Choroid plexus epithelial cell (primary cell): ENCODE measurements around the gene TLE6.
"Not testable (repeated sequence)": the region's sequence is repeated elsewhere in the genome, so short reads cannot be mapped to it uniquely, and the experiment has no call there.

Experiments
- DNase-seq: peaks from one replicate; pipeline ENCODE4 v3.0.0-alpha.2; 2010; ENCODE audit warnings: low read depth
- H3K4me3 ChIP-seq: 2 replicates; pipeline ENCODE4 v1.5.1; 2011; ENCODE audit warnings: low read depth, mild to moderate bottlenecking, control low read depth, low read length, moderate library complexity
- TF ChIP-seq, protein P1 (sequence below): conservative IDR thresholded peaks from 2 replicates; pipeline ENCODE4 v1.5.1; 2011; ENCODE audit warnings: low read depth, mild to moderate bottlenecking, control low read depth, inconsistent platforms, low read length, moderate library complexity

Gene TLE6

DNA sequence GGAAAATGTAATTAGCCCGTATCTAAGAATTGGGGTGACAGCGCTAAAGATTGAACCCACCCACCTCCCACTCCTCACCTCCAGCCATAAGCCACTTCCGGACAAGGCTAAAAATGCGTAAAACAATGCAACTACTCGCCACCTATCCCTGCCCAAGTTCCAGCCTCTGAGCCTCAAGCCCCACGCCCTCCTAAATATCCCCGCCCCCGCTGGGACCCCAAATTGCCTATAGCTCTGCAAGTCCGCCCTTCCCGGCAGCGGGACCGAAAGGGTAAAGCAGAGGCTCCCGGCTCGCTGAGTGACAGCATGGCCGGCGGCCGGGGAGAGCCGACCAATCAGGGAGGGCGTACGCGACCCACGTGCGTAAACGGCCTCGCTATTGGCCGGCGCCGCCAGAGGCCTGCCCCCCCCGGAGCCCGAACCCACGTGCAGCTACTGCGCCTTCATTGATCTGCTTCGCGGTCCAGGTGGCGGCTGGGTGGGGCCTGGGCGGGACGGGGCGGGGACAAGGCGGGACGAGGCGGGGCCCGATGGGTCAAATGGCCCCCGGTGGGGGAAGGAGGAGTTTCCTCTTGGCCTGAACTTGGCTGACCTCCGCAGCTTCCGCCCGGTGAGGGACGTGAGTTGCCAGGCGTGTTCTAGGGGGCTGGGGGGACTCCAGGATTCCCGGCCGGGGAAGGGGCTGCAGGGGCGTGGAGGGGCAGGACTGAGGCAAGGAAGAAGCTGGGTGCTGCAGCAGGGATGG is at the start of gene TLE6:
TSS of gene TLE6 (plus strand) at position 564 of the 745 bp plus-strand sequence. CDS start 670 bp downstream, outside the sequence.
- H3K4me3 ChIP-seq: peak within 1 kb of the TSS; percentile 58
- TF ChIP-seq, protein P1, sequence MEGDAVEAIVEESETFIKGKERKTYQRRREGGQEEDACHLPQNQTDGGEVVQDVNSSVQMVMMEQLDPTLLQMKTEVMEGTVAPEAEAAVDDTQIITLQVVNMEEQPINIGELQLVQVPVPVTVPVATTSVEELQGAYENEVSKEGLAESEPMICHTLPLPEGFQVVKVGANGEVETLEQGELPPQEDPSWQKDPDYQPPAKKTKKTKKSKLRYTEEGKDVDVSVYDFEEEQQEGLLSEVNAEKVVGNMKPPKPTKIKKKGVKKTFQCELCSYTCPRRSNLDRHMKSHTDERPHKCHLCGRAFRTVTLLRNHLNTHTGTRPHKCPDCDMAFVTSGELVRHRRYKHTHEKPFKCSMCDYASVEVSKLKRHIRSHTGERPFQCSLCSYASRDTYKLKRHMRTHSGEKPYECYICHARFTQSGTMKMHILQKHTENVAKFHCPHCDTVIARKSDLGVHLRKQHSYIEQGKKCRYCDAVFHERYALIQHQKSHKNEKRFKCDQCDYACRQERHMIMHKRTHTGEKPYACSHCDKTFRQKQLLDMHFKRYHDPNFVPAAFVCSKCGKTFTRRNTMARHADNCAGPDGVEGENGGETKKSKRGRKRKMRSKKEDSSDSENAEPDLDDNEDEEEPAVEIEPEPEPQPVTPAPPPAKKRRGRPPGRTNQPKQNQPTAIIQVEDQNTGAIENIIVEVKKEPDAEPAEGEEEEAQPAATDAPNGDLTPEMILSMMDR: no peak
- peak; percentile 97 for DNase-seq

DNA sequence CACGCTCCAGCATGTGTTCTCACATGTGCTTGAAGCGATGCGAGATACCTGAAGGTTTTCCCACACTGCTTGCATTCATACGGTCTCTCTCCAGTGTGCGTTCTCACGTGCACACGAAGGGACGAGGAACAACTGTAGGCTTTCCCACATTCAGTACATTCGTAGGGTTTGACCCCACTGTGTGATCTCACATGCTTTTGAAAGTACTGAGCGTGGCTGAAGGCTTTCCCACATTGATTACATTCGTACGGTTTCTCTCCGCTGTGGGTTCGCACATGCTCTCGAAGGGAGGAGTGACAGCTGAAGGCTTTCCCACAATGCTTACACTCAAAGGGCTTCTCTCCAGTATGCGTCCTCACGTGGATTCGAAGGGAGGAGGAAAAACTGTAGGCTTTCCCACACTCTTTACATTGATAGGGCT is 43.9 kb upstream of the TLE6 start:
- no peak overlapping the region for H3K4me3 ChIP-seq
- DNase-seq: no peak
- TF ChIP-seq, protein P1: no peak

DNA sequence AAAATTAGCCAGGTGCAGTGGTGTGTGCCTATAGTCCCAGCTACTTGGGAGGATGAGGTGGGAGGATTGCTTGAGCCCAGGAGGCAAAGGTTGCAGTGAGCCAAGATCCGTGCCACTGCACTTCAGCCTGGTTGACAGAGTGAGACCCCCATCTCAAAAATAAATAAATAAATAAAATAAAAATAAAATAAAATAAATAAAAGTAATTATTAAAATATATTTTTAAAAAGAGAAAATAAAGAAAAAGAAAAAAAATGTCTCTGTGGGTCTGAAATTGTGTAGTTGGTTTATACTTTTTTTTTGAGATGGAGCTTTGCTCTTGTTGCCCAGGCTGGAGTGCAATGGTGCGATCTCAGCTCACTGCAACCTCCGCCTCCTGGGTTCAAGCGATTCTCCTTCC is 41.5 kb upstream of the TLE6 start:
- not testable (repeated sequence) for DNase-seq, H3K4me3 ChIP-seq

DNA sequence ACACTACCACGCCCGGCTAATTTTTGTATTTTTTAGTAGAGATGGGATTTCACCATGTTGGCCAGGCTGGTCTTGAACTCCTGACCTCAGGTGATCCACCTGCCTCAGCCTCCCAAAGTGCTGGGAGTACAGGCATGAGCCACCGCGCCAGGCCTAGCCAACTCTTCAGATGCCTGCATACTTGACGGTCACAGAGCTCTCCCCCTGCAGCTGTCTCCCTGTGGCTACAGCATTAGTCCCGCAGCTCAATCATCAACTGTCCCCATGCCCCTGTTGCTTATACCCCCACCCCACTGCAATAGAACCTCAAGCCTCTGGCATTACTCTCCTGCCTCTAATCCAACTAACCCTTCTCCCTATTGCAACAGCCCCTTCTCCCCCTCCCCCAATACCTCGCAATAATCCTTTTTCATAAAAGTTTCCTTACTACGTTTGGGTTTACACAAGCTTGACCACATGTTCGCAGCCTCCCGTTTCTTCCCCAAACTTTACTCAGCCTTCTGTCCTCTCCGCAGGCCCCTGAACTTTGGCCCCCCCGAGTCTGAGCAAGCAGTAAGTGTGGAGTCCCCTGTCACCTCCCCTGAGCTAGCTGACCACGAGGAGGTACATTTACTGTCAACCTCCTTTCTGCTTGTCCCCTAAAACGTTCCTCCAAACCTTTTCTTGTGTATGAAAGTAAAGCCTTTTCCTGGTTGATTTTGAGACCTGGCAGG is 34.3 kb upstream of the TLE6 start:
- no peak for DNase-seq
- TF ChIP-seq, protein P1: no peak
- H3K4me3 ChIP-seq: no peak overlapping the region

DNA sequence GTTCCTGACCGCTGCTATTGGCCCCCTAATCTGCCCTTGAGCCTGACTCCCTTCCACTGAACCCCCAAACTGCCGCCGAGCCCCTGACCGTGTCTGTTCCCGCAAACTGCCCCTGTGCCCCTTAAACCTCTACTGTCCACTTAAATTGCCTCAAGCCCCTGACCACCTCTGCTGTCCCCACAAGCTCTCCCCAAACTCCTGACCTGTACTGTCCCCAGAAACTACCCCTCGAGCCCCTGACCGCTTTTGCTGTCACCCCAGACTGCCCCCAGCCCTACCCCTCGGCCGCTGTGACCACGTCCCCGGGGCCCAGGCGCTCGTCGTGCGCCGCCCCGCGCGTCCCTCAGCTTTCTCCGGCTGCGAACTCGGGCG is 33.0 kb upstream of the TLE6 start:
- DNase-seq: no peak
- peak overlapping the region; percentile 88 for H3K4me3 ChIP-seq
- TF ChIP-seq, protein P1: no peak

DNA sequence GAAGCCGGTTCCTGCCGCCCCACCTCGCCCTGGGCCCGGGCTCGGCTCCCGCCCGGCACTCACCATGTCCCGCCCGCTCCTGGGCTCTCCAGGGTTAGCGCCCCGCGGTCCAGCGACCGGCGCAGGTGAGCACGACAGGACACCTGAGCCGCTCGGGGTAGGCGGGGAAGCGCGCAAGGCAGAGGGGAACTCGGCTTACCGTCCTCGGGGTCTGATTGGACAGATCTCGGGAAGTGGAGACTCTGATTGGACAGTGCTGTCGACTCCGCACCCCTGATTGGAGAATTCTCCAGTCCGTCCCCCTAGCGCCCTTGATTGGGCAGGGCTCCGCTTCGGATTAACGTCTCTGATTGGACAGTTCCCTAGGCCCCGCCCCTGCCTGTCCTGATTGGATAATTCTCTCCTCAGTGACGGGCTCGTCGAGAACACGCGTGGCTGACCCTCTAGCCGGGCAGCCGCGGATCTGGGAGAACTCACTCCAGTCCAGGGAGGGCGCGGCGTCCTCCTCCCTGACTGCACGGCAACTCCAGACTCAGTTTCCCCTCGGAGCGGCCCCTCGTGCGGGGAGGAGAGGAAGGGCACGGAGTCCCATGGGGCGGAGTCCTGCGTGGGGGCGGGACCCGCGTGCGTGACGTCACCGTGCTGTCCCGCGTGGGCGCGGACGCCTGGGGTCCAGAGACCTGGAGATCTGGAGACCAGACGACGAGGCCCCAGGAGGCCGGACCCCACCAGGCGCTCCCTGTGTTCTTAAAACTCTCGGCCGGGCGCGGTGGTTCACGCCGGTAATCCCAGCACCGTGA is 32.4 kb upstream of the TLE6 start, which contains the start of gene ZNF77:
TSS of gene ZNF77 (minus strand) at position 197 of the 800 bp plus-strand sequence. CDS start at position 66, 131 bp downstream.
- H3K4me3 ChIP-seq: peak within 1 kb of the TSS; percentile 88
- TF ChIP-seq, protein P1: no peak
- peak; percentile 100 for DNase-seq
